Measurements from ENCODE around the gene SCUBE1. TPM values are rescaled to one million over a fixed set of nuclear protein-coding genes. Genes with fewer than 3 reads are reported as not detected.

The SCUBE1 gene
- total and polyA plus RNA-seq, 4 experiments from 2014 or later: not detected

DNA sequence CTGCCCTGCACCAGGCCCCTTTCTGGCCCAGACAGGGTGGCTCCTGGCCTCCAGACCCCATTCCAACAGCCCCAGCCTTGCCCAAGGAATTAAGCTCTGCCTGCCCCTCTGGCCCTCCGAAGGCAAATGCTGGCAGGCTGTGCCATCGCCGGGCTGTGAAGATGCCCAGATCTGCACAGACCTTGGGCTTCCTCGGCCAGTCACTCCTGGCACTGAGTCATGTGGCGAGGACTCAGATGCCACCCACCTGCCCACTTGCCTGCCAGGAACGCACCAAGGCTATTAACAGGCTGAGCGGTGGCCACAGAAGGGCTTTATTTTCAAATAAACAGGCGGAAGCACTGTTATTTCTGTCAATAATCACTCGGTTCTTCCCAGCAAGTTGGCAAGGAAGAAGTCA lies 105.9 kb downstream of the SCUBE1 start:
- no peaks in the 10 kb centered on the region for H3K9me3 ChIP-seq (ENCODE audit: control insufficient read depth in 1 of 2, low read length in 2 of 2)
- no peak overlapping the region for H3K27ac ChIP-seq (ENCODE audit: low read depth, low read length)
- no peak overlapping the region for H3K4me3 Mint-ChIP-seq
- no peaks in the 10 kb centered on the region for H3K36me3 Mint-ChIP-seq
- H3K27ac Mint-ChIP-seq: no peak overlapping the region
- CTCF ChIA-PET (ENCODE audit: partially characterized antibody): interaction anchor here (1.1 kb wide), 1 partner anchor 147 kb away, joined by 3 read pairs; no protein-coding TSS in a partner anchor
- peaks cover 0 to 4% of the 10 kb centered on the region in 2 donors for H3K27me3 Mint-ChIP-seq
- intact Hi-C loops (cut with micrococcal nuclease): no loop called here
- no peak for DNase-seq
- POLR2A ChIA-PET (ENCODE audit: partially characterized antibody): no interaction called here
- H3K36me3 ChIP-seq (ENCODE audit: insufficient read depth, low read length): no peaks in the 10 kb centered on the region
- H3K4me1 Mint-ChIP-seq: no peaks in the 10 kb centered on the region
- no peak overlapping the region for H3K4me3 ChIP-seq (ENCODE audit: low read length in 2 of 2)
- H3K9me3 Mint-ChIP-seq: no peaks in the 10 kb centered on the region
- H3K4me1 ChIP-seq (ENCODE audit: insufficient read depth, low read length): no peaks in the 10 kb centered on the region
- no peaks in the 10 kb centered on the region for H3K27me3 ChIP-seq (ENCODE audit: insufficient read depth, low read length)

DNA sequence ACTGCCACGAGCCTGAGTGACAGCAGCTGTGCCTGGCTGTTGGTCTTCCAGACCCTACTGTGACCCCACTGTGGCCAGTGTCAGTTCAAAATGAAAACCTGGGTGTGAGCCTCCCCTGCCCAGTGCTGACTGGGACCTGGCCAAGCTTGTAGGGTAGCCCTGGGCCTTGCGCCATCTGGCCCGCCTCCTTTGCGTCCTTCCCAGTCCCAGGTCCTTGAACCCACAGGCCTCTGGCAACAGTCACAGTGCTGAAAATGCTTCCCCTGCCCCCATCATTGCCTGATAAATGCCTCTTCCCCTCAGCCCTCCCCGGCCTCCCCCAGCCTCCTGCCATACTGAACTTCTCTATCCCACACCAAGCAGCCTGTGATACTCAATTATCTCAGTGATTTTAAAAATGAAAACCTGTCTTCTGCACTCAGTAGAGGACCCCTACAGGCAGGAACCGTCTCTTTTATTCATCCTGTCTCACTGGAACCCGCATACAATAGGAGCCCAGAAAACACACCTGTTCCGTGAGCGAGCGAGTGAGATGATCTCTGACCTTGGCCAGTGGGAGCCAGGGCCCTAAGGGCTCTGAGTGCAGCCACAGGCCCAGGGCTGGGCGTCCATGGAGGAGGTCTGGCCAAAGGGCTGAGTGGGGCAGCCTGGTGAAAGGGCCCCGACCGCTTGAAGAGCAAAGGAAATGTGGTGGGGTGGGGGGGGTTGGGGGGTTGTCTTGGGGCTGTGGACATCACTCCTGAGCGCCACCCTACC lies 106.6 kb downstream of the SCUBE1 start:
- no peak for DNase-seq
- no peaks in the 10 kb centered on the region for H3K27me3 ChIP-seq (ENCODE audit: insufficient read depth, low read length)
- no peaks in the 10 kb centered on the region for H3K9me3 ChIP-seq (ENCODE audit: control insufficient read depth in 1 of 2, low read length in 2 of 2)
- no peaks in the 10 kb centered on the region for H3K4me1 ChIP-seq (ENCODE audit: insufficient read depth, low read length)
- Mint-ChIP-seq H3K27me3 (peaks cover 0 to 4% of the 10 kb centered on the region in 2 donors), H3K4me3 (no peak overlapping the region), H3K36me3 (no peaks in the 10 kb centered on the region), H3K27ac (no peak overlapping the region), H3K4me1 (no peaks in the 10 kb centered on the region), H3K9me3 (no peaks in the 10 kb centered on the region)
- intact Hi-C loops (cut with micrococcal nuclease): no loop called here
- no peaks in the 10 kb centered on the region for H3K36me3 ChIP-seq (ENCODE audit: insufficient read depth, low read length)
- ChIA-PET CTCF (ENCODE audit: partially characterized antibody) (no interaction called here), POLR2A (ENCODE audit: partially characterized antibody) (no interaction called here)
- no peak overlapping the region for H3K4me3 ChIP-seq (ENCODE audit: low read length in 2 of 2)
- H3K27ac ChIP-seq (ENCODE audit: low read depth, low read length): no peak overlapping the region

DNA sequence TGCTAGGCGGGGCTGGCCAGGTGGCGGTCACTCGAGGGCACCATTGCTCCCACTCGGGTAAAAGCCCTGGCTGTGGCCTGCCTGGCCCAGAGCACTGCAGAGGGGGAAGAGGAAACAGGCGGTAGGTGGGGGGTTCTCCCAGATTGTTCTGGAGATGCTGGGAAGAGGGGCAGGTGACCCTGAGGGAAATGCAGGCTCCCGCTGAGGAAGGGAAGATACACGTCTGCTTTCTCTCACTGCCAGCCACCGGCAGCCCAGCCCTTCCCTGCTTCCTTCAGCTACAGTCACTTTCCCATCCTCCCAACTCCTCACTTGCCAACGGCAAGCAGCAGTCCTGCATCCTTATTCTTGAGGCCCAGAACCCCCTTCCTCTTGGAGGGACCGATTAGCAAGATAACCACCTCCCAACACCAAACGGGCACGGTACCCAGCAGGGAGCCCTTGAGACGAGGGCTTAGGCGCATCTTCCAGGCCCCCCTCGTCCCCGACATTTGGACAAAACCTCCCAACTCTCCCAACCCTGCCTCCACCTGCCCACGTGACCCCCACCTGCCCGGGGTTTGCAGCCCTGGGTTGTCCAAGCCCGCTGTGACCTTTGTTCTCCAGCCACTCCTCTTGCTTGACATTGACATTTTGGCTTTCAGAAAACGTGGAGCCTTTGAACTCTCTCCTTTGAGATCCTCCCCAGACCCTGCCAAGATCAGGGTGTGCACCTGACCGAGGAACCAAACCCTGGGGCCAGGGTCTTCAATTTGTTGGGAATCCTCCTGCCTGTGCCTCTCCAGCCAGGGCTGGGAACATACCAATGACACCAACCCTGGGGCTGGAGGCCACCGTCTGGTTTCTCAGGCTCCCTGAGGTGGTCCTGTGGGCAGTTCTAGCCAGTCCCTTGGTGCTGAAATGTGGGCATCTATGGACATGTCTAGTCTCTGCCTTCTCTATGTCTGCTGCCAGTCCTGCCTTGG lies 107.4 kb downstream of the SCUBE1 start:
- no peaks in the 10 kb centered on the region for H3K9me3 Mint-ChIP-seq
- Histone ChIP-seq H3K27me3 (ENCODE audit: insufficient read depth, low read length) (no peaks in the 10 kb centered on the region), H3K9me3 (ENCODE audit: control insufficient read depth in 1 of 2, low read length in 2 of 2) (no peaks in the 10 kb centered on the region), H3K4me1 (ENCODE audit: insufficient read depth, low read length) (no peaks in the 10 kb centered on the region), H3K27ac (ENCODE audit: low read depth, low read length) (no peak overlapping the region), H3K4me3 (ENCODE audit: low read length in 2 of 2) (no peak overlapping the region), H3K36me3 (ENCODE audit: insufficient read depth, low read length) (no peaks in the 10 kb centered on the region)
- intact Hi-C loops (cut with micrococcal nuclease): no loop called here
- ChIA-PET CTCF (ENCODE audit: partially characterized antibody) (interaction anchor here (6.8 kb wide), 1 partner anchor 110 kb away, joined by 140 read pairs; no protein-coding TSS in a partner anchor), POLR2A (ENCODE audit: partially characterized antibody) (no interaction called here)
- H3K4me3 Mint-ChIP-seq: no peak overlapping the region
- H3K27me3 Mint-ChIP-seq: peaks cover 3 to 8% of the 10 kb centered on the region in 2 donors
- H3K4me1 Mint-ChIP-seq: peaks cover 2 to 5% (median 4%) of the 10 kb centered on the region in 4 donors
- peak overlapping the region in 2 of 7 donors; percentile 23 to 69 for H3K27ac Mint-ChIP-seq
- no peaks in the 10 kb centered on the region for H3K36me3 Mint-ChIP-seq
- DNase-seq: no peak

DNA sequence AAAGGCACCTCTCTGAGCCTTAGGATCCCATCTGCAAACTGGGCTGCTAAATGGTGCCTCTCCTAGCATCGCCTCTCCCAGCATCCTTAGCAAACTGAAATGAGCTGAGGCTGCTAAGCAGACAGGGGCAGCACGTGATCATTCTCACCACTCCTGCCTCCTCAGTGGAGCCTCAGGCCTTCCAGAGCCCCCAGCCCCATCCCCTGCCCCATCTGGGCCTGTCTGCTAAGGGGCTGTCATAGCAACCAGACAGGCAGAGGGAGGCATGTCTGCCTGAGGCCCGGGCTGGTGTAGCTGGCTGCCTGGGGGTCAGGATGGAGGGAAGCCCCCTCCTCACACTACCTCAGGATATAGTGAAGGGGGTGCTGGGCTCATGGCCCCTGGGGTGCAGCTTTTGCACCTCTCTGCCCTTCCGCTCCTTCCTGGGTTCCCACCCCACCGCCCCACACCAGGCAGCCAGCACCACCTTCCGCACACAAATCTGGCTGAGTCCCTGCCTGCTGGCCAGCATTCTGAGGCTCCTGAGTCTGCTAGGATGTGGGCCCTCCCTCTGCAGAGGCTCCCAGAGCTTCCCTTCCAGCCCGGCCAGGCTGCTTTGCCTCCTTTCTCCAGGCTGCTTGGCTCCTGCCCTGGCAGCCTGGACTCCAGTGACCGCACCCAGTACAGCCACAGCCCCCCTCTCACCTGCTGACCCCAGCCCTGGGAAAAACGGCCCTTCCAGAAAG lies 108.7 kb downstream of the SCUBE1 start:
- no peaks in the 10 kb centered on the region for H3K4me1 ChIP-seq (ENCODE audit: insufficient read depth, low read length)
- Mint-ChIP-seq H3K36me3 (no peaks in the 10 kb centered on the region), H3K27me3 (peaks cover 3 to 8% of the 10 kb centered on the region in 2 donors), H3K4me1 (peaks cover 2 to 5% (median 4%) of the 10 kb centered on the region in 4 donors), H3K27ac (no peak overlapping the region), H3K9me3 (peaks cover 0 to under 1% (median 0%) of the 10 kb centered on the region in 8 donors), H3K4me3 (no peak overlapping the region)
- DNase-seq: no peak
- H3K27me3 ChIP-seq (ENCODE audit: insufficient read depth, low read length): no peaks in the 10 kb centered on the region
- no peak overlapping the region for H3K4me3 ChIP-seq (ENCODE audit: low read length in 2 of 2)
- ChIA-PET POLR2A (ENCODE audit: partially characterized antibody) (no interaction called here), CTCF (ENCODE audit: partially characterized antibody) (interaction anchor here (1.1 to 6.8 kb wide), 2 partner anchors 112 to 152 kb away, joined by 3 to 140 read pairs; no protein-coding TSS in a partner anchor)
- intact Hi-C loops (cut with micrococcal nuclease): no loop called here
- H3K27ac ChIP-seq (ENCODE audit: low read depth, low read length): no peak overlapping the region
- H3K9me3 ChIP-seq (ENCODE audit: control insufficient read depth in 1 of 2, low read length in 2 of 2): no peaks in the 10 kb centered on the region
- H3K36me3 ChIP-seq (ENCODE audit: insufficient read depth, low read length): no peaks in the 10 kb centered on the region

DNA sequence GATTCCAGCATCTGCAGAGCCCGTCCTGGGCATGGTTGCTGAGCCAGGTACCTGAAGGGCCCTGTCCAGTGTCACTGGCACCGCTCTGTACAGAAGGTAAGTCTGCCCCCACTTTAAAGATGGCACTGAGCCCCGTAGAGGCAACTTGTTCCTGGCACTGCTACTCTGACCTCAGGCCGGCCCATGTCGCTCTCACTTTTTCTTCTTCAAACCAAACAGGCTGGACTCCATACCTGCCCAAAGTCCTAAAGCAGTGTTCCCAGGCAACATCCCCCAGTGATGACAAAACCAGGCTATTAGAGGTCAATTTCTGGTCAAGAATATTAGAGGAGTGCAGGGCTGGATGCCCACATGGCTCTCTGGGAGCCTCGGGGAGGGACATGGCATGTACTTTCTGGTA lies 109.6 kb downstream of the SCUBE1 start:
- H3K27me3 ChIP-seq (ENCODE audit: insufficient read depth, low read length): no peaks in the 10 kb centered on the region
- peaks cover 2 to 5% (median 4%) of the 10 kb centered on the region in 4 donors for H3K4me1 Mint-ChIP-seq
- peaks cover 0 to 1% (median 0%) of the 10 kb centered on the region in 8 donors for H3K9me3 Mint-ChIP-seq
- H3K4me3 Mint-ChIP-seq: peak overlapping the region in 1 of 8 donors; percentile 41
- no peak for DNase-seq
- H3K27ac ChIP-seq (ENCODE audit: low read depth, low read length): no peak overlapping the region
- H3K27ac Mint-ChIP-seq: peak overlapping the region in 1 of 7 donors; percentile 53
- H3K9me3 ChIP-seq (ENCODE audit: control insufficient read depth in 1 of 2, low read length in 2 of 2): no peaks in the 10 kb centered on the region
- ChIA-PET POLR2A (ENCODE audit: partially characterized antibody) (no interaction called here), CTCF (ENCODE audit: partially characterized antibody) (interaction anchor here (1.1 to 6.8 kb wide), 2 partner anchors 112 to 153 kb away, joined by 3 to 140 read pairs; no protein-coding TSS in a partner anchor)
- peaks cover 3 to 8% of the 10 kb centered on the region in 2 donors for H3K27me3 Mint-ChIP-seq
- no peaks in the 10 kb centered on the region for H3K36me3 Mint-ChIP-seq
- intact Hi-C loops (cut with micrococcal nuclease): no loop called here
- no peaks in the 10 kb centered on the region for H3K36me3 ChIP-seq (ENCODE audit: insufficient read depth, low read length)
- no peak overlapping the region for H3K4me3 ChIP-seq (ENCODE audit: low read length in 2 of 2)
- H3K4me1 ChIP-seq (ENCODE audit: insufficient read depth, low read length): no peaks in the 10 kb centered on the region

DNA sequence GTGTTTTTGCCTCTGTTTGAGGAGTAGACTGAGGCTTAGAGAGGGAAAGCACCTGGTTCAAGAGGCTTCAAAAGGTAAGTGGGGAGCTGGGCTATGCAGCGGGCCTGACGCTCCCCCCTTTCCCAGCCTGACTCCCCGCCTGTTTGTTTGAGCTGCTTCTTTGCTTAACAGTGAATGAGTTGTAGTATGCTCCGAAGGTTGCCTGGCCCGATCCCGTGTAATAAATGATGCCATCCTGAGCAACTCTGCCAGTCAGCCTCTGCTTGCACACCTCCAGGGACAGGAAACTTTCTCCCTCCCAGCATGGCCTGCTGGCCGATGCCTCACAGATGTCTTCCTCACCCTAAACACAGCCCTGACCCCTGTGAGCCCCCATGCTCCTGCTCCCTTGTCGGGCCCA lies 110.7 kb downstream of the SCUBE1 start:
- no peaks in the 10 kb centered on the region for H3K27me3 ChIP-seq (ENCODE audit: insufficient read depth, low read length)
- no peaks in the 10 kb centered on the region for H3K36me3 ChIP-seq (ENCODE audit: insufficient read depth, low read length)
- intact Hi-C loops (cut with micrococcal nuclease): no loop called here
- no peak overlapping the region for H3K4me3 ChIP-seq (ENCODE audit: low read length in 2 of 2)
- no peak for DNase-seq
- H3K27ac ChIP-seq (ENCODE audit: low read depth, low read length): no peak overlapping the region
- H3K9me3 Mint-ChIP-seq: peaks cover 0 to 1% (median 0%) of the 10 kb centered on the region in 8 donors
- ChIA-PET POLR2A (ENCODE audit: partially characterized antibody) (no interaction called here), CTCF (ENCODE audit: partially characterized antibody) (interaction anchor here (1.3 to 6.8 kb wide), 10 partner anchors 15 to 156 kb away, joined by 3 to 140 read pairs (median 8); partner anchors contain the start of gene SCUBE1)
- peaks cover 2 to 5% (median 4%) of the 10 kb centered on the region in 4 donors for H3K4me1 Mint-ChIP-seq
- H3K36me3 Mint-ChIP-seq: no peaks in the 10 kb centered on the region
- no peak overlapping the region for H3K4me3 Mint-ChIP-seq
- H3K27me3 Mint-ChIP-seq: peaks cover 3 to 8% of the 10 kb centered on the region in 2 donors
- no peak overlapping the region for H3K27ac Mint-ChIP-seq
- H3K9me3 ChIP-seq (ENCODE audit: control insufficient read depth in 1 of 2, low read length in 2 of 2): no peaks in the 10 kb centered on the region
- H3K4me1 ChIP-seq (ENCODE audit: insufficient read depth, low read length): no peaks in the 10 kb centered on the region

All from CD4-positive, alpha-beta memory T cell (primary cell).